GM23338 (cell line): ENCODE data around the gene C4A.
"Not testable (repeated sequence)": the region's sequence is repeated elsewhere in the genome, so short reads cannot be mapped to it uniquely, and the experiment has no call there.

Experiments used
- CREB1 ChIP-seq: fragments of 250-450 bp; sonication (Bioruptor Pico); IDR thresholded peaks from 2 replicates; pipeline ENCODE4 v1.5.0; 2020; ENCODE audit warnings: low read depth, mild to moderate bottlenecking, moderate library complexity
- CTCF ChIP-seq, 2 experiments: fragments of 200-600 bp in 1 of 2; sonication (generic) in 1 of 2; conservative IDR thresholded peaks; 2 replicates each; pipeline versions ENCODE4 v1.5.1 to v1.6.1; 2016 to 2017; ENCODE audit warnings: antibody characterized with exemption in 2 of 2, low read depth in 2 of 2, mild to moderate bottlenecking in 2 of 2, moderate library complexity in 1 of 2
- ETS1 ChIP-seq: IDR thresholded peaks from 2 replicates; pipeline ENCODE4 v1.6.1; 2016; ENCODE audit warnings: antibody characterized with exemption
- EZH2 ChIP-seq: fragments of 200-600 bp; sonication (generic); IDR thresholded peaks from one replicate; pipeline ENCODE4 v1.8.0; 2017; ENCODE audit warnings: antibody characterized with exemption, mild to moderate bottlenecking, low read depth; ENCODE audit not compliant: unreplicated experiment
- EZH2phosphoT487 ChIP-seq: fragments of 200-600 bp; sonication (generic); IDR thresholded peaks from one replicate; pipeline ENCODE4 v1.8.1; 2018; ENCODE audit warnings: antibody characterized with exemption; ENCODE audit not compliant: unreplicated experiment
- JUNB ChIP-seq: IDR thresholded peaks from one replicate; pipeline ENCODE4 v1.6.1; 2016; ENCODE audit warnings: antibody characterized with exemption; ENCODE audit not compliant: unreplicated experiment
- NANOG ChIP-seq: IDR thresholded peaks from 2 replicates; pipeline ENCODE4 v1.6.1; 2016; ENCODE audit warnings: antibody characterized with exemption, borderline replicate concordance
- POLR2AphosphoS5 ChIP-seq: IDR thresholded peaks from 2 replicates; pipeline ENCODE4 v1.6.1; 2016; ENCODE audit warnings: antibody characterized with exemption, low read depth
- REST ChIP-seq: IDR thresholded peaks from one replicate; pipeline ENCODE4 v1.6.1; 2018; ENCODE audit warnings: antibody characterized with exemption; ENCODE audit not compliant: unreplicated experiment
- STAT1 ChIP-seq: IDR thresholded peaks from one replicate; pipeline ENCODE4 v1.6.1; 2016; ENCODE audit warnings: antibody characterized with exemption; ENCODE audit not compliant: unreplicated experiment
- ZNF114 ChIP-seq: fragments of 250-450 bp; sonication (Bioruptor Pico); IDR thresholded peaks from 2 replicates; pipeline ENCODE4 v1.5.0; 2020; ENCODE audit warnings: mild to moderate bottlenecking, moderate library complexity
- ZNF462 ChIP-seq: fragments of 250-450 bp; sonication (Bioruptor Pico); IDR thresholded peaks from 2 replicates; pipeline ENCODE4 v1.5.0; 2020; ENCODE audit warnings: mild to moderate bottlenecking, moderate library complexity

- TF ChIP-seq CTCF (conservative IDR thresholded peaks at IDR 0.05; ENCODE audit: low read depth in 2 of 2); EZH2; POLR2AphosphoS5; CREB1; EZH2phosphoT487; ZNF114 (CRISPR knock-in tag); JUNB; REST; STAT1; ZNF462 (CRISPR knock-in tag); ETS1; NANOG: not testable (repeated sequence)
Measured at GRCh38 chr6:32004393-32004792, 22.5 kb downstream of the C4A start.
